Spleen (tissue), 7 donors: ENCODE data around the gene ELOVL2.

Source experiments
- CTCF ChIP-seq, 11 experiments: fragments of 200-600 bp in 7 of 11; fragments of 450-650 bp in 4 of 11; sonication (generic) in 4 of 11; IDR thresholded peaks in 8 of 11; conservative IDR thresholded peaks in 3 of 11; 1 replicate in 7 of 11; 2 replicates in 4 of 11; pipeline versions ENCODE4 v1.4.0 to v1.8.0; 2016 to 2021; ENCODE audit warnings: antibody characterized with exemption in 11 of 11, inconsistent platforms in 4 of 11, mild to moderate bottlenecking in 1 of 11
- POLR2A ChIP-seq, 3 donors: fragments of 450-650 bp; IDR thresholded peaks; one replicate each; pipeline ENCODE4 v1.5.1; 2017; ENCODE audit warnings: antibody characterized with exemption in 3 of 3, mild to moderate bottlenecking in 1 of 3
- donor health status: DM: no; HTN: no; CAD: no; lungs with moderate emphysema.
- donor health status: DM: no; HTN: no; CAD: no.
- donor health status: DM: no; HTN: no; CAD: no.

- TF ChIP-seq CTCF (IDR thresholded peaks at IDR 0.05 in 8 of 11, conservative IDR thresholded peaks at IDR 0.05 in 3 of 11) (no peak), POLR2A (IDR thresholded peaks at IDR 0.05) (no peak)
Measured at GRCh38 chr6:10964684-10965083, 79.4 kb downstream of the ELOVL2 start.
